Activated CD4-positive, alpha-beta T cell treated with anti-CD3 and anti-CD28 coated beads for 36 hours (primary cell): ENCODE results near the gene SLC25A51. TPM values are rescaled to one million over a fixed set of nuclear protein-coding genes. Genes with fewer than 3 reads are reported as not detected.

Experiments
- ATAC-seq: fragments of 200-7000 bp; cut with Tn5 transposase; one replicate; pipeline ENCODE4 v1.10.0; 2021; ENCODE audit warnings: mild to moderate bottlenecking, moderate library complexity
- CTCF ChIA-PET: fragments of 350-600 bp; sonication (Branson Sonifier 250); formaldehyde crosslinking; loops from one replicate; lab custom pipeline; 2021; ENCODE audit warnings: antibody characterized with exemption; lab: Charles Lee
- POLR2A ChIA-PET: fragments of 350-600 bp; sonication (Branson Sonifier 250); formaldehyde crosslinking; loops from one replicate; lab custom pipeline; 2021; ENCODE audit warnings: antibody characterized with exemption, inconsistent platforms; lab: Charles Lee
- DNase-seq: peaks from one replicate; pipeline ENCODE4 v3.0.0-alpha.2; 2020
- H3K27ac Mint-ChIP-seq: one replicate; pipeline ENCODE4 v1.8.0; 2021; ENCODE audit warnings: mixed read lengths
- H3K27me3 Mint-ChIP-seq: one replicate; pipeline ENCODE4 v1.8.0; 2021; ENCODE audit warnings: mixed read lengths
- H3K36me3 Mint-ChIP-seq: one replicate; pipeline ENCODE4 v1.8.0; 2021; ENCODE audit warnings: low read depth, mixed read lengths
- H3K4me1 Mint-ChIP-seq: one replicate; pipeline ENCODE4 v1.8.0; 2021; ENCODE audit warnings: mixed read lengths
- H3K4me3 Mint-ChIP-seq: one replicate; pipeline ENCODE4 v1.8.0; 2021; ENCODE audit warnings: mild to moderate bottlenecking, moderate library complexity, mixed read lengths
- H3K9me3 Mint-ChIP-seq: one replicate; pipeline ENCODE4 v1.8.0; 2021; ENCODE audit warnings: low read depth, mixed read lengths
- intact Hi-C, 2 experiments: fragments of 100-400 bp; cut with DNase I in 1 of 2; cut with micrococcal nuclease in 1 of 2; formaldehyde crosslinking; loops; one replicate each; pipeline versions ENCODE4 v1.14.2 to v1.15.1; 2022 to 2024; cut with DNase I, micrococcal nuclease
- total RNA-seq, 2 experiments: library from RNA; stranded (reverse); gene quantifications; one replicate each; pipeline ENCODE4 v1.2.3, GENCODE V29; 2021

The SLC25A51 gene
- total RNA-seq, 2 experiments from 2014 or later, result 25.5 to 29.4 TPM

- Mint-ChIP-seq H3K4me3 (no peak overlapping the region), H3K4me1 (no peaks in the 10 kb centered on the region), H3K27me3 (no peaks in the 10 kb centered on the region), H3K9me3 (no peaks in the 10 kb centered on the region), H3K36me3 (no peaks in the 10 kb centered on the region), H3K27ac (no peak overlapping the region)
- ATAC-seq, result no peak
- no peak for DNase-seq
- ChIA-PET CTCF (no interaction called here), POLR2A (no interaction called here)
- intact Hi-C loops, result loop anchor here in 1 of 2 experiments (10.0 kb wide), 1 partner anchor 59 kb away; no protein-coding TSS in a partner anchor
Measured at GRCh38 chr9:37946041-37946440, 42.1 kb upstream of the SLC25A51 start.

DNA sequence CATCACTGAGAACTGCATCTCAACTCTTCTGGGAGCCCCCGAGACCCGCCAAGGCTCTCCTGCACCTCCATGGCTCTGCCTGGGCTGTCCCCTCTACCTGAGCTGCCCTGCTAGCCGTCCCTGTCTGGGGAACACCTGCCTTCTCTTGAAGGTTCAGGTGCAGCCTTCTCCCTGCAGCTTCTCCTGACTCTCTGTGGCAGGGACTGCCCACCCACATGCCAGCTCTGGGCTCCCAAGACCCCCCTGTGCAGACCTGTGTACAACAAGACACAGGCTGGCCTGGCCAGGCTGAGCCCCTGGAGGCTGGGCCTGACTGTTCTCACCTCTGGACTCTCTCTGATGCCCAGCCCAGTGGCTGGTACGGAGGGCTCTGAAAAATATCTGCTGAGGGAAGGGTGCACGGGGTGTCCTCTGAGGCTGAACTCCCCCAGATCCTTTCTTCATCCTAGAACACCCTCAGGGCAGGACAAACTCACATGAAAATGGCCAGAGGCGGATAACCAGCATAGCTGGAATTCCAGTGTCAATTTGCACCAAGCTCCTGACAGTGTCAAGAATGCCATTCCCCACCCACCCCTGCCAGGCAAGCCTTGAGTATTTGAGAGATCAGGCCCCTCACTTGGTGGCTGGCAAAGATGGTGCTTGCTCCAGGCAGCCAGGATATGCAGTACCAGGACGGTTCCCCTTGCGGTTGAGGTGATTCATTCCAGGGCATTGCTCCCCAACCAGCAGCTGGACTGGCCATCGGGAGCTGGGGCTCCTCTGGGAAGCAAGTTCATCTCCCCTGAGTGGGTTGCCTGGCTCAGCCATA, 40.9 kb upstream of the SLC25A51 start:
- Mint-ChIP-seq H3K4me1 (no peaks in the 10 kb centered on the region), H3K36me3 (no peaks in the 10 kb centered on the region), H3K27ac (no peak overlapping the region), H3K4me3 (no peak overlapping the region), H3K9me3 (no peaks in the 10 kb centered on the region), H3K27me3 (no peaks in the 10 kb centered on the region)
- intact Hi-C loops, result loop anchor here in 1 of 2 experiments (10.0 kb wide), 1 partner anchor 60 kb away; no protein-coding TSS in a partner anchor
- ChIA-PET CTCF (no interaction called here), POLR2A (no interaction called here)
- ATAC-seq (no peak), DNase-seq (no peak)

DNA sequence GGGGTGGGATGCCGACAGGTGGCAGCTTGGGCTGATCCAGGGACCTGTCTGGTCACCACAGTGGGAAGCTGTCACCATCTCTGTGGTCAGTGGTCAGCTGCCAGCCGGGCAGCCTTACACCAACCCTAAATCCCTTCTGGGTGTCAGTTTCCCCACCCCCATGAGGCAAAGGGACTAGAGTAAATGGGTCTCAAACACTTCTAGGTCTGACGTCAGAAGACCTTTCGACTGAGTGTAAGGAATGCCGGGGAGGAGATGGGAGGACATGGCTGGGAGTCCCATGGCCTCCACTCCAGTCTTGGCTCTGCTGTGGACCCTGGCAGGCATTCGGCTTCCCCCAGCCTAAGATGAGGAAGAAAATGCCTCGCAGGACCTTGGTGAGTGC, 40.3 kb upstream of the SLC25A51 start:
- no peaks in the 10 kb centered on the region for H3K4me1 Mint-ChIP-seq
- H3K9me3 Mint-ChIP-seq, result no peaks in the 10 kb centered on the region
- ATAC-seq, result no peak
- H3K4me3 Mint-ChIP-seq, result no peak overlapping the region
- H3K27me3 Mint-ChIP-seq, result no peaks in the 10 kb centered on the region
- no peak overlapping the region for H3K27ac Mint-ChIP-seq
- DNase-seq, result no peak
- CTCF ChIA-PET, result no interaction called here
- H3K36me3 Mint-ChIP-seq, result no peaks in the 10 kb centered on the region
- POLR2A ChIA-PET, result no interaction called here
- intact Hi-C loops, result loop anchor here in 1 of 2 experiments (10.0 kb wide), 1 partner anchor 61 kb away; no protein-coding TSS in a partner anchor

- CTCF ChIA-PET, result no interaction called here
- no peaks in the 10 kb centered on the region for H3K4me1 Mint-ChIP-seq
Measured at GRCh38 chr9:37943345-37944265, 39.7 kb upstream of the SLC25A51 start.

DNA sequence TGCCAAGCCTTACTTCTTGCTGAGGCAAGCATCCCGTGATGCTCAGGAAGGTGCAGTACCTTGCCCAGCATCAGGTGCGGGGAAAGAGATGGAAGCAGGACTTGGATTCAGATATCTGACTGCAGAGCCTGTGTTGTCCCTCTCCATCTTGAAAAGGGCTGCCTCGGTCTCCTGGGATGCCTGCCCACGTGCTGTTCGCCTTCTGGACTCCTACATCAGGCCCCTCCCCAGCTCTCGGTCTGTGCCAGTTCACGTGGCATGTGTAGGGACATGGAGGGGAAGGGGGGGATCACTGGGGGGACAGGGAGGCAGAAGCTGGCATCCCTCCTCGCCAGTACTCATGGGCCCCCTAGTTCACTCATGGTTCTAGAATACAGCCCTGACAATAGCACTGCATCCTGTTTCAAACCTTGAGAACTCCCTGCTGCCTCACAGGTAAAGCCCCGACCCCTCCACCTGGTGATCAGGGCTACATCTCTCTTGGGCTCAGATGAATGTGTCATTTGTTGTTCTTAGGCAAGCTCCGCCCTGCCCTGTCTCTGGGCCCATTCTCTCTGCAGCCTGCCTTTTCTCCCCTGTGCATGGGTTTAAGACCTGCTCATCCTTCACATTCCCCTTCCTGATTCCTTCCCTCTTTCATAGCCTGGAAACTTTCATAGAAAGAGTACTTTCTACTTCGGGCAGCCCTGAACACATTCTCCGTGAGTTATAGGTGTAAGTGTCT, 38.9 kb upstream of the SLC25A51 start:
- ChIA-PET CTCF (interaction anchor here (0.8 kb wide), 1 partner anchor 54 kb away, joined by 3 read pairs; no protein-coding TSS in a partner anchor), POLR2A (no interaction called here)
- H3K27me3 Mint-ChIP-seq, result no peaks in the 10 kb centered on the region
- no peak overlapping the region for H3K27ac Mint-ChIP-seq
- ATAC-seq, result no peak
- no peaks in the 10 kb centered on the region for H3K4me1 Mint-ChIP-seq
- H3K36me3 Mint-ChIP-seq, result no peaks in the 10 kb centered on the region
- intact Hi-C loops, result loop anchor here in 1 of 2 experiments (10.0 kb wide), 1 partner anchor 62 kb away; no protein-coding TSS in a partner anchor
- no peak overlapping the region for H3K4me3 Mint-ChIP-seq
- no peak for DNase-seq
- no peaks in the 10 kb centered on the region for H3K9me3 Mint-ChIP-seq

More at GRCh38 chr9:37943345-37944265, 39.7 kb upstream of the SLC25A51 start:
- H3K9me3 Mint-ChIP-seq, result no peaks in the 10 kb centered on the region
- POLR2A ChIA-PET, result no interaction called here
- H3K36me3 Mint-ChIP-seq, result no peaks in the 10 kb centered on the region
- intact Hi-C loops, result loop anchor here in 1 of 2 experiments (10.0 kb wide), 1 partner anchor 61 kb away; no protein-coding TSS in a partner anchor
- no peak overlapping the region for H3K4me3 Mint-ChIP-seq
- ATAC-seq, result no peak
- H3K27ac Mint-ChIP-seq, result no peak overlapping the region
- DNase-seq, result no peak
- no peaks in the 10 kb centered on the region for H3K27me3 Mint-ChIP-seq

GRCh38 chr9:37941253-37941652, 37.3 kb upstream of the SLC25A51 start:
- Mint-ChIP-seq H3K36me3 (no peaks in the 10 kb centered on the region), H3K27ac (no peak overlapping the region), H3K4me1 (no peaks in the 10 kb centered on the region), H3K27me3 (no peaks in the 10 kb centered on the region), H3K9me3 (no peaks in the 10 kb centered on the region), H3K4me3 (no peak overlapping the region)
- ChIA-PET POLR2A (no interaction called here), CTCF (interaction anchor here (0.8 kb wide), 1 partner anchor 26 kb away, joined by 4 read pairs; no protein-coding TSS in a partner anchor)
- ATAC-seq (no peak), DNase-seq (no peak)
- intact Hi-C loops, result loop anchor here in 1 of 2 experiments (10.0 kb wide), 1 partner anchor 64 kb away; no protein-coding TSS in a partner anchor

- H3K36me3 Mint-ChIP-seq, result no peaks in the 10 kb centered on the region
- no peak for ATAC-seq
- no peaks in the 10 kb centered on the region for H3K9me3 Mint-ChIP-seq
- POLR2A ChIA-PET, result no interaction called here
- H3K4me1 Mint-ChIP-seq, result no peaks in the 10 kb centered on the region
- CTCF ChIA-PET, result no interaction called here
- intact Hi-C loops, result loop anchor here in 1 of 2 experiments (10.0 kb wide), 1 partner anchor 65 kb away; no protein-coding TSS in a partner anchor
- H3K27ac Mint-ChIP-seq, result no peak overlapping the region
- no peak overlapping the region for H3K4me3 Mint-ChIP-seq
- no peaks in the 10 kb centered on the region for H3K27me3 Mint-ChIP-seq
- DNase-seq, result no peak
Measured at GRCh38 chr9:37939575-37940095, 35.7 kb upstream of the SLC25A51 start.

GRCh38 chr9:37938121-37938891, 34.4 kb upstream of the SLC25A51 start:
- ChIA-PET CTCF (interaction anchor here (0.6 kb wide), 1 partner anchor 841 kb away, joined by 3 read pairs; no protein-coding TSS in a partner anchor), POLR2A (no interaction called here)
- Mint-ChIP-seq H3K27me3 (no peaks in the 10 kb centered on the region), H3K27ac (no peak overlapping the region), H3K36me3 (no peaks in the 10 kb centered on the region), H3K4me1 (no peaks in the 10 kb centered on the region), H3K4me3 (no peak overlapping the region), H3K9me3 (no peaks in the 10 kb centered on the region)
- ATAC-seq (no peak), DNase-seq (no peak)
- intact Hi-C loops, result no loop called here

DNA sequence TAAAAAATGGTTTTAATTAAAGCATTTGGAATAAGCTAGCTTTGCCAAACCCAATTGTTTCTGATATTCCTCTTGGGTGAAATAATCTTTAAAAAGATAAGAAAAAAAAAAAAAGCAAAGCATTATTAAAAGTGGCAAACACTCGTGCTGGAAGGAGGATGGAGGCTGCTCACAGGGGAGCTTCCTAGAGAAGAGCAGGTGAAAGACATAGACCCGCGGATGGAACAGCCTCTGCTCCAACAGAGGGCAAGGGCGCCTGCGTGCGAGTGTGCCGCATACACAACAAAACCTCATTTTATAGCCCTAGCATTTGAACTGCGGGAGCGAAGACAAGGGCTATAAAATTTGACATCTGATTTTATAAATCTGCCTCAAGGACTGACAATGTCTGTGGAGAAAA, 33.4 kb upstream of the SLC25A51 start:
- intact Hi-C loops, result no loop called here
- no peak for ATAC-seq

GRCh38 chr9:37936965-37937364, 33.0 kb upstream of the SLC25A51 start:
- Mint-ChIP-seq H3K27ac (no peak overlapping the region), H3K27me3 (no peaks in the 10 kb centered on the region), H3K4me1 (no peaks in the 10 kb centered on the region), H3K9me3 (no peaks in the 10 kb centered on the region), H3K4me3 (no peak overlapping the region), H3K36me3 (no peaks in the 10 kb centered on the region)
- ChIA-PET CTCF (no interaction called here), POLR2A (no interaction called here)
- no peak for DNase-seq
- ATAC-seq, result no peak
- intact Hi-C loops, result no loop called here

More for the DNA sequence above, 33.4 kb upstream of the SLC25A51 start:
- no peaks in the 10 kb centered on the region for H3K27me3 Mint-ChIP-seq
- POLR2A ChIA-PET, result no interaction called here
- no peak overlapping the region for H3K4me3 Mint-ChIP-seq
- no peak for DNase-seq
- no peaks in the 10 kb centered on the region for H3K36me3 Mint-ChIP-seq
- H3K4me1 Mint-ChIP-seq, result no peaks in the 10 kb centered on the region
- H3K27ac Mint-ChIP-seq, result no peak overlapping the region
- CTCF ChIA-PET, result interaction anchor here (0.6 kb wide), 1 partner anchor 840 kb away, joined by 3 read pairs; no protein-coding TSS in a partner anchor
- H3K9me3 Mint-ChIP-seq, result no peaks in the 10 kb centered on the region
